ENCODE results near the gene HDDC2. TPM values are rescaled to one million over a fixed set of nuclear protein-coding genes. Genes with fewer than 3 reads are reported as not detected.
"Not testable (repeated sequence)": the region's sequence is repeated elsewhere in the genome, so short reads cannot be mapped to it uniquely, and the experiment has no call there.

Gene HDDC2
- total and polyA plus RNA-seq, 12 donors = 94.2 to 166 (median 125) TPM

GRCh38 chr6:125287718-125288117 lies 14.0 kb downstream of the HDDC2 start:
- H3K36me3 ChIP-seq (replicated peaks in 1 of 2) = peaks cover 0 to 3% of the 10 kb centered on the region in 2 donors
- H3K4me3 ChIP-seq = no peak overlapping the region
- no peaks in the 10 kb centered on the region for H3K4me1 ChIP-seq (replicated peaks in 1 of 2)
- no peak for DNase-seq
- WGBS, 4 donors = 90 to 97% (median 92%) methylated on average over 9 of the region's 9 CpGs
- TF ChIP-seq CTCF (IDR thresholded peaks at IDR 0.05) (no peak), POLR2A (IDR thresholded peaks at IDR 0.05) (no peak)
- H3K27ac ChIP-seq = no peak overlapping the region
- H3K9me3 ChIP-seq (replicated peaks in 1 of 3) = peaks cover 0 to 9% (median 8%) of the 10 kb centered on the region in 3 donors
- H3K27me3 ChIP-seq = no peaks in the 10 kb centered on the region
- intact Hi-C loops (cut with DNase I) = no loop called here

GRCh38 chr6:125285936-125286335 lies 15.8 kb downstream of the HDDC2 start:
- H3K36me3 ChIP-seq (replicated peaks in 1 of 2) = no peaks in the 10 kb centered on the region
- TF ChIP-seq CTCF (IDR thresholded peaks at IDR 0.05) = no peak
- TF ChIP-seq POLR2A (IDR thresholded peaks at IDR 0.05) = no peak
- WGBS, 4 donors = 94 to 97% (median 96%) methylated on average over 1 of the region's 1 CpG

GRCh38 chr6:125285353-125285752 lies 16.4 kb downstream of the HDDC2 start:
- intact Hi-C loops (cut with DNase I) = no loop called here
- DNase-seq = no peak
- H3K4me1 ChIP-seq (replicated peaks in 1 of 2) = no peaks in the 10 kb centered on the region
- H3K9me3 ChIP-seq (replicated peaks in 1 of 3) = peaks cover 0 to 9% (median 8%) of the 10 kb centered on the region in 3 donors
- no peaks in the 10 kb centered on the region for H3K36me3 ChIP-seq (replicated peaks in 1 of 2)
- H3K27me3 ChIP-seq = no peaks in the 10 kb centered on the region
- WGBS, 4 donors = 96 to 100% (median 97%) methylated on average over 1 of the region's 1 CpG
- TF ChIP-seq POLR2A (IDR thresholded peaks at IDR 0.05) = no peak
- no peak for TF ChIP-seq CTCF (IDR thresholded peaks at IDR 0.05)
- no peak overlapping the region for H3K4me3 ChIP-seq
- H3K27ac ChIP-seq = no peak overlapping the region

More at GRCh38 chr6:125285936-125286335, 15.8 kb downstream of the HDDC2 start:
- no peak overlapping the region for H3K4me3 ChIP-seq
- peaks cover 0 to 9% (median 8%) of the 10 kb centered on the region in 3 donors for H3K9me3 ChIP-seq (replicated peaks in 1 of 3)
- H3K4me1 ChIP-seq (replicated peaks in 1 of 2) = no peaks in the 10 kb centered on the region
- intact Hi-C loops (cut with DNase I) = no loop called here
- DNase-seq = no peak
- no peak overlapping the region for H3K27ac ChIP-seq
- H3K27me3 ChIP-seq = no peaks in the 10 kb centered on the region

GRCh38 chr6:125282470-125282869 lies 19.3 kb downstream of the HDDC2 start:
- DNase-seq; H3K4me3 ChIP-seq; H3K27ac ChIP-seq; H3K27me3 ChIP-seq; intact Hi-C loops (cut with DNase I); H3K9me3 ChIP-seq (replicated peaks in 1 of 3); H3K4me1 ChIP-seq (replicated peaks in 1 of 2); H3K36me3 ChIP-seq (replicated peaks in 1 of 2): not testable (repeated sequence)
- WGBS, 4 donors = 91 to 99% (median 97%) methylated on average over 3 of the region's 3 CpGs

- H3K27me3 ChIP-seq; H3K36me3 ChIP-seq (replicated peaks in 1 of 2); H3K27ac ChIP-seq; DNase-seq; H3K9me3 ChIP-seq (replicated peaks in 1 of 3); H3K4me1 ChIP-seq (replicated peaks in 1 of 2); H3K4me3 ChIP-seq; intact Hi-C loops (cut with DNase I): not testable (repeated sequence)
- WGBS, 4 donors = 87 to 95% (median 94%) methylated on average over 10 to 11 of the region's 11 CpGs
Observed at GRCh38 chr6:125280370-125281035, 21.3 kb downstream of the HDDC2 start.

Data from adrenal gland (tissue), 12 donors.